NCI-H69 (cell line): ENCODE results near the gene CBX1.
"Not testable (repeated sequence)": the region's sequence is repeated elsewhere in the genome, so short reads cannot be mapped to it uniquely, and the experiment has no call there.

ENCODE experiments used
- DNase-seq: peaks from one replicate; lab custom pipeline; 2025; lab: John Stamatoyannopoulos, UW

The CBX1 gene

GRCh38 chr17:48051706-48052486 lies 49.4 kb downstream of the CBX1 start:
- DNase-seq = peak; percentile 71

GRCh38 chr17:48051283-48051682 lies 50.0 kb downstream of the CBX1 start:
- DNase-seq = peak; percentile 17

DNA sequence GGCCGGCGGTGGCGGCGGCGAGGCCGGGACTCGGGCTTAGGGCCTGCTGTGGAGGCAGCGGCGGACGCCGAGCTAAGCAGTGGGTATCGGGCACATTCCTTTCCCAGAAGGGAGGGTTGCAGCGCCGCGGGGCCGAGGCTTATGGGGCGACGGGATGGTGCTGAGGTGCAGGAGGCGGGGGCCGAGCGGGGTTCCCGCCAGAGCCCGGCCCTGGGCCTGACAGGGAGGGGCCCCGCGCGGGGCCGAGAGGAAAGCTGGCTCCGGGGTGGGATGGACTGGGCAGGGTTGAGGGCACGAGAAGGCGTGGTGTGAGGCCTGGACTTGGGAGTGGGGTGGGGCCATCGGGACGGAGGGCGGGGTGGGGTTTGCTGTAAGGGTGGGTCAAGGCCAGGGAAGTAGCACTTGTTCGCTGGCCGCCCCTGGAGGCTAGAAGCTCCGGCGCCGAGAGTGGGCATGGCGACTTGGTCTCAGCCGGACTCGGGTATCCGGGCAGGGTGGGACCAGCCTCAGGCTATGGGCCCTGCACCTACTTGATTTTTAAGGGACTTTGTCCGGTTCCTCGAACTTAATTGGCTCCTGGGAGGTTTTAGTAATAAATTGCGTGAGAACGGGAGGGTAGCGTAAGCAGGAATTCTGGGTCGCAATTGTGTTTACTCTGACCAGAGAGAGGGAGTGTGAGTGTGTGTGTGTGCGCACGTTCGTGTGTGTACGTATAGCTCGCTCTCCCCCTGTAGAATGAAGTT lies 52.7 kb downstream of the CBX1 start:
- DNase-seq = peak; percentile 93

- DNase-seq = peak; percentile 100
Observed at GRCh38 chr17:48047741-48048383, 53.4 kb downstream of the CBX1 start, which contains the start of gene NFE2L1. Gene NFE2L1 (plus strand): TSS chr17:48048359. CDS start chr17:48051119, 2,760 bp downstream.

- DNase-seq = peak; percentile 51
Observed at GRCh38 chr17:48047113-48047740, 54.1 kb downstream of the CBX1 start.

DNA sequence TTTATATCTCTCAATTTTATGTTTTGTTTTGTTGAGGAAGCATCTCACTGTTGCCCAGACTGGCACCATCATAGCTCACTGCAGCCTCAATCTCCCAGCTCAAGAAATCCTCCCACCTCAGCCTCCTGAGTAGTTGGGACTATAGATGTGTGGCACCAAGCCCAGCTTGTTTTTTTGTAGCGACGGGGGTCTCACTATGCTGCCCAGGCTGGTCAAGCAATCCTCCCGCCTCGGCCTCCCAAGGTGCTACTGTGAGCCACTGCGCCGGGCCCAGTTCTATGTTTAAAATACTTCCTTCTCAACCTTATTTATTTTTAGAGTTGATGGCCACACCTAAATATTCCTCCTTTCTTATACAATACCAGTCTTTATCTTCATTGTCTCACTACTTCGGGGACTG lies 55.0 kb downstream of the CBX1 start:
- no peak for DNase-seq

- peak; percentile 40 for DNase-seq
Observed at GRCh38 chr17:48045316-48046001, 55.8 kb downstream of the CBX1 start.

DNA sequence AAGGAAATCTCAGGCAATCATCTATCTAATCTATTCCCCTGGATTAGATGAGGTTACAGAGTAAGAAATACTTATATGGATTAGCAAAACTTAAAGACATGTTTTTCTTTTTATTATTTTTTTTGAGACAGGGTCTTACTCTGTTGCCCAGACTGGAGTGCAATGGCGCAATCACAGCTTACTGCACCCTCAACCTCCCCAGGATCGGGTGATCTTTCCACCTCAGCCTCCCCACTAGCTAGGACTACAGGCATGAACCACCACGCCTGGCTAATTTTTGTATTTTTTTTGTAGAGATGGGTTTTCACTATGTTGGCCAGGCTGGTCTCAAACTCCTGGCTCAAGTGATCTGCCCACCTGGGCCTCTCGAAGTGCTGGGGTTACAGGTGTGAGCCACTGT lies 56.4 kb downstream of the CBX1 start:
- DNase-seq = no peak

GRCh38 chr17:48043176-48043575 lies 58.1 kb downstream of the CBX1 start:
- DNase-seq = peak; percentile 62

- DNase-seq = no peak
Observed at GRCh38 chr17:48038687-48039086, 62.6 kb downstream of the CBX1 start.

DNA sequence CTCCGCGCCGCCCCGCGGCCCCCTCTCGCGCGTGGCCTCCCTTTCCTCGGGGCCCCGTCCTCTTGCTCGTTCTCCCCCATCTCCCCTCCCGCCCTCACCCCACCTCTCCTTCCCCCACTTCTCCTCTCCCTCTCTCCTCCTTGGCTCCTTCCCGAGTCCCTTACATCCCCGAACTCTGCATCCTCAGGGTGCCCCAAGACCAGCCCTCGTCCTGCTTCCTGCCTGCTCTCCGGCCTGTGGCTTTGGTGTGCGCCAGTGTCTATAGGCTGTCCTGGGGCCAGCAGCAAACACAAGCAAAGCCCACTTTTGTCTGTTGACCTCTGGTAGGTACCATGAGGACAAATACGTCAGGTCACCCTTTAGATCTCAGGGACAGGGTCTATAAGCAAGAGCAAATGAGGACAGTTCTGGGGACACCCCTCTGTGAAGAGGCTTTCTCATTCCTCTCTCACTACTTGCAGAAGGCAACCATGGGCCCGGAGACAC lies 63.4 kb downstream of the CBX1 start:
- DNase-seq = peak; percentile 53

- DNase-seq = peak; percentile 59
Observed at GRCh38 chr17:48037036-48037837, 64.0 kb downstream of the CBX1 start, which contains the start of gene COPZ2. Gene COPZ2 (minus strand): TSS chr17:48037797. CDS start chr17:48037777, 20 bp downstream.

DNA sequence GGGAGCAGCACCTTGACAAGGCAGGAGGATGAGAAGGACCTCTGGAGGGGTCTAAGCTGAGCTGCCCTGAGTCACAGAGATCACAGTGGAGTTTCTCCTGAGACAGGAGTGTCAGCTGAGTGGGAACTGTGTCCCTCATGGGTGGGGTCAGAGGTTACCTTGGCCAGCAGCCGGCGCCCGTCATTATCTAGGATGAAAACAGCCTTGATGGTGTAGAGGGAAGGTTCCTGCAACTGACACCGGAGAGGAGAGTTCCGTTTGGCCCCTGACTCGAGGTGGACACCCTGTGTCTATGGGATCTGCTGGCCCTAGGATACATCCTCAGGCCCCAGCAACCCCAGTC lies 64.6 kb downstream of the CBX1 start:
- DNase-seq = no peak

DNA sequence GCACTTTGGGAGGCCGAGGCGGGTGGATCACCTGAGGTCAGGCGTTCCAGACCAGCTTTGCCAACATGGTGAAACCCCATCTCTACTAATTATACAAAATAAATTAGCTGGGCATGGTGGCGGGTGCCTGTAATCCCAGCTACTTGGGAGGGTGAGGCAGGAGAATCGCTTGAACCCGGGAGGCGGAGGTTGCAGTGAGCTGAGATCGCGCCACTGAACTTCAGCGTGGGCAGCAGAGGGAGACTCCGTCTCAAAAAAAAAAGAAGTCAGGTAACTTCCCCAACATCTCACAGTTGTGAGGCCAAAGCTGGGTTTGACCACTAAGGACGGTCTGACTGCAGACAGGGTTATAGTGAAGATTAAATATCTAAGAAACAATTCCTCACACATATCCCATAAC lies 66.5 kb downstream of the CBX1 start:
- DNase-seq = not testable (repeated sequence)

GRCh38 chr17:48031966-48032365 lies 69.3 kb downstream of the CBX1 start:
- no peak for DNase-seq

DNA sequence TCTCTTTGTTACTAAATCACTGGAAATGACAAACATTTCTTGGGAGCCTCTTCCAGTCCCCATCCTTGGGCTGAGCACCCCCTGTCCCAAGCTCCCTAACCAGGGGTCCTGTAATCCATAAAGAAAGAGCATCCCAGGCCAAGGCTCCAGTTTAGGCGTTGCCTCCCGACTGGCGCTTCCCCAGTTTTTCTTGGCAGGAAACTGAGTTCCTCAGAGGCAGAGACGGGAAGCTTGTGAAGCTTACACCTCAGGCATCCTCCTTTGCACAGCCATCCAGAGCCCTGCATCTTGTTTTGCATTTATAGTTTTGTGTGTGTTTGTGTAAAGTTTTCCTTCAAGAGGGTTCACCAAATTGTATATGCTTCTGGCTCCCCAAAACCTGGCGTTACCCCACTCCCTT lies 70.7 kb downstream of the CBX1 start:
- no peak for DNase-seq

DNA sequence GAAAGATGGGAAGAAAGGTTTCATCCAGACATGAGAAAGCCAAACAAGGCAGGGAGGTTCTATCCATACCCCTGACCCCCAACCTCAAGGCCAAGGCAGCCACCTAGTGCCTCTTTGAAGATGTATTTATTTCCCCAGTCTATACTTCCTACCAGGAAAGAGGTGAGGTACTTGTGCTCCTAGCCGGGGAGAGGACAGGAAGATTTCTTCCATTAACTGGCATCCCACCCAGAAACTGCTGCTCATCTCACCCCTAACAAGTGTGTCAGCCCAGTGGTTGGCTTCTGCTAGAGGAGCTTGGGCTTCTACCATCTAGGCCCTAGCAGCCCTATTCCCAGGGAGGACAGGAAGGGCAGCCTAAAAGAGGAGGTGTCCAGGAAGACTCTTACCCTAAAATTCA lies 72.5 kb downstream of the CBX1 start:
- DNase-seq = no peak

DNA sequence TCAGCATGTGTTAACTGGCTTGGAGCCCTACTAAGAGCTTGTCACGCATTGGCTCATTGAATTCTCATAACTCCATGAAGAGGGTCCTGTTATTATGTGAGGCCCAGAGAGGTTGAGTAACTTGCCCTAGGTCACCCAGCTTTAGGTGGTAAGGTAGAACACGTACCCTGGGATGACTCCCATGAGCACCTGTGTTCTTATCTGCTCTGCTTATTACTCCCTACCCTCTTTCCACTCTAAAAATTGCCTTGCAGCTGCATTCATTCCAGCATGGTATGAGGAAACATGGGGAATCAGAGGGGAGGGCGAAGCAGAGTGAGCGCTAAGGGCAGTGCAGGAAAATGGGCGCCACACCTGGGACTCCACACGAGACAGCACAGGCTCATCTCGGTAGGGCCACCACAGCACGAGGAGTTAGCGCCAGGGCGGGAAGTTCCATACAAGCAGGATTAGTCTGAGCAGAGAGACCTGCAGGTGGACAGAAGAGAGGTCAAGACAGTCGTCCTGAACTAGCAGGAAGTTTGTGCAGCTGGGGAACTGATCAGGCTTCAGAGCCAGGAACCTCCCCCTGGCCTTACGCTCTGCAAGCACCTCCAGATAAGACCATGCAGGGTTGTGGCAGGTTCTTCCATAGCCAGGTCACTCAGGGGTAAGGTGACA lies 73.8 kb downstream of the CBX1 start:
- no peak for DNase-seq

DNA sequence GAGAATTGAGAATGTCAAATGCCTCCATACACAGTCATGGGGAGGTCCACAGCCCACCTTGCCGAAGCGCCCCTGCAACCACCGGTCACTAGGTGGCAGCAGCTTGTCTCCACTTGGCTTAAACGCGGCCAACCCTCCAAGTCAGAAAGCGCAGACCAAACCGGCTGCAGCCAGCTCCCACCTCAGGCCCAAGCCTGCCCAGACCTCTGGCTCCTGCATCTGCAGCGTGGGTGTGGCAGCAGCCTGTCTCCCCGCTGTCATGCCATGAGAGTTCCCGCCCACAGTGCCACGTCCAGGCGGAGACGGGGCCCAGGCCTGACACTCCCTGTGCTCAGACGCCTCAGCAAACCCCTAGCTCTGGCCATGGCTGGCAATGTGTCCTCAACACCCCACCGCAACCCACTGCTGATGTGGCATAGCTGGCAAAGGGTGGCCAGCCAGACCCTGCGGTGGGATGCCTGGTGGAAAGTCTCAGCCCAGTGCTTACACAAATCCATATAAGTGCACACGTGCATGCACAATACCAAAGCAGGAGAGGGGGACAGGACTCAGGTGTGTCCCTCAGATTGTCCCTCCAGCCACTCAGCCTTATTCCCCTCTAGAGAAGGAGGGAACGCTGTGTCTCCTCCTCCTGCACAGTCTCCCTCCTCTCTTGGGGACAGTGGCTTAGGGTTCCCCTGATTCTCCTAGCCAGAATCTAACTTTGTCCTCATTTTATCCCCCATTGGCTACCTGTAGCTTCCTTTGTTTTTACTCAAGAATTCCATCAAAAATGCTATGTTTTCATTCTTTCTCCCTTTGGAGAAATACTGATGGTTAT lies 74.6 kb downstream of the CBX1 start:
- peak; percentile 97 for DNase-seq
